GM19239 (cell line): Measurements from ENCODE around the gene TMEM271.
"Not testable (repeated sequence)": the region's sequence is repeated elsewhere in the genome, so short reads cannot be mapped to it uniquely, and the experiment has no call there.

Experiments used
- DNase-seq: peaks from one replicate; pipeline ENCODE4 v3.0.0; 2011; ENCODE audit warnings: low spot score; ENCODE audit not compliant: insufficient read length
- FAIRE-seq: peaks from 2 replicates; lab custom pipeline; 2011; peaks lifted over from hg19 to GRCh38; lab: Jason Lieb, UNC

TMEM271 gene

GRCh38 chr4:610411-611261 lies 34.5 kb upstream of the TMEM271 start:
- FAIRE-seq (no peak), DNase-seq (no peak)

- DNase-seq (no peak), FAIRE-seq (no peak)
Observed at GRCh38 chr4:609400-610050, 33.4 kb upstream of the TMEM271 start.

- no peak for FAIRE-seq
- no peak for DNase-seq
Observed at GRCh38 chr4:608236-608635, 32.1 kb upstream of the TMEM271 start.

GRCh38 chr4:605702-606425 lies 29.8 kb upstream of the TMEM271 start:
- DNase-seq = no peak
- FAIRE-seq = no peak

GRCh38 chr4:604131-604530 lies 28.0 kb upstream of the TMEM271 start:
- FAIRE-seq (no peak), DNase-seq (no peak)

GRCh38 chr4:602559-602942 lies 26.5 kb upstream of the TMEM271 start:
- FAIRE-seq = no peak
- DNase-seq = no peak

GRCh38 chr4:601612-602558 lies 25.8 kb upstream of the TMEM271 start:
- FAIRE-seq (no peak), DNase-seq (no peak)

GRCh38 chr4:600850-601515 lies 24.9 kb upstream of the TMEM271 start:
- no peak for DNase-seq
- FAIRE-seq = no peak

- no peak for DNase-seq
- FAIRE-seq = no peak
Observed at GRCh38 chr4:600166-600565, 24.1 kb upstream of the TMEM271 start.

GRCh38 chr4:598925-599324 lies 22.8 kb upstream of the TMEM271 start:
- FAIRE-seq (no peak), DNase-seq (no peak)

- DNase-seq (no peak), FAIRE-seq (no peak)
Observed at GRCh38 chr4:592825-593520, 16.9 kb upstream of the TMEM271 start.

GRCh38 chr4:592178-592577 lies 16.1 kb upstream of the TMEM271 start:
- not testable (repeated sequence) for FAIRE-seq, DNase-seq

- DNase-seq (no peak), FAIRE-seq (no peak)
Observed at GRCh38 chr4:590313-590841, 14.3 kb upstream of the TMEM271 start.

- FAIRE-seq (no peak), DNase-seq (no peak)
Observed at GRCh38 chr4:589219-589963, 13.3 kb upstream of the TMEM271 start.

- DNase-seq (no peak), FAIRE-seq (no peak)
Observed at GRCh38 chr4:588351-588849, 12.3 kb upstream of the TMEM271 start.

- DNase-seq = no peak
- no peak for FAIRE-seq
Observed at GRCh38 chr4:587671-588350, 11.7 kb upstream of the TMEM271 start.

- DNase-seq (no peak), FAIRE-seq (no peak)
Observed at GRCh38 chr4:583820-584219, 7.7 kb upstream of the TMEM271 start.
